Cardiac muscle cell (in vitro differentiated cells and primary cell): Measurements from ENCODE around the gene PRAMEF12. TPM values are rescaled to one million over a fixed set of nuclear protein-coding genes. Genes with fewer than 3 reads are reported as not detected.
"Not testable (repeated sequence)": the region's sequence is repeated elsewhere in the genome, so short reads cannot be mapped to it uniquely, and the experiment has no call there.

Experiments used
- DNase-seq, 2 donors: peaks; one replicate each; pipeline versions ENCODE4 v3.0.0 to v3.0.0-alpha.2; 2010 to 2017; ENCODE audit warnings: low read depth in 1 of 2, low spot score in 1 of 2
- H3K27ac ChIP-seq: fragments of 200-600 bp; sonication (generic); 2 replicates; pipeline ENCODE4 v1.5.1; 2016
- H3K27me3 ChIP-seq: fragments of 200-600 bp; sonication (generic); 2 replicates; pipeline ENCODE4 v1.6.0; 2016; ENCODE audit warnings: control low read depth
- H3K36me3 ChIP-seq: fragments of 200-600 bp; sonication (generic); 2 replicates; pipeline ENCODE4 v1.5.1; 2016; ENCODE audit warnings: control low read depth
- H3K4me1 ChIP-seq: fragments of 200-600 bp; sonication (generic); 2 replicates; pipeline ENCODE4 v1.8.1; 2017; ENCODE audit warnings: low read depth, mild to moderate bottlenecking, mixed run types
- H3K4me3 ChIP-seq: fragments of 200-600 bp; sonication (generic); 2 replicates; pipeline ENCODE4 v1.5.1; 2016; ENCODE audit warnings: mild to moderate bottlenecking
- H3K9me3 ChIP-seq: fragments of 200-600 bp; sonication (generic); 2 replicates; pipeline ENCODE4 v1.5.1; 2017; ENCODE audit warnings: low read depth, mild to moderate bottlenecking, control low read depth
- polyA plus RNA-seq: library from polyadenylated mRNA; unstranded; fragments of >200 nt; fragmentation: Nextera tagmentation; extraction: Ambion mirVana; gene quantifications from 2 replicates; pipeline ENCODE4 v1.2.1, GENCODE V29; 2016
- total RNA-seq: library from RNA; depleted of rRNA; stranded (reverse); fragments of >200 nt; gene quantifications from 2 replicates; pipeline ENCODE4 v1.2.3, GENCODE V29; 2016
- TF ChIP-seq, protein P1 (sequence below): IDR thresholded peaks from 2 replicates; pipeline ENCODE4 v1.5.1; 2012; ENCODE audit warnings: low read depth, mild to moderate bottlenecking, low read length

Gene PRAMEF12
- total and polyA plus RNA-seq, 2 experiments from 2014 or later = not detected

DNA sequence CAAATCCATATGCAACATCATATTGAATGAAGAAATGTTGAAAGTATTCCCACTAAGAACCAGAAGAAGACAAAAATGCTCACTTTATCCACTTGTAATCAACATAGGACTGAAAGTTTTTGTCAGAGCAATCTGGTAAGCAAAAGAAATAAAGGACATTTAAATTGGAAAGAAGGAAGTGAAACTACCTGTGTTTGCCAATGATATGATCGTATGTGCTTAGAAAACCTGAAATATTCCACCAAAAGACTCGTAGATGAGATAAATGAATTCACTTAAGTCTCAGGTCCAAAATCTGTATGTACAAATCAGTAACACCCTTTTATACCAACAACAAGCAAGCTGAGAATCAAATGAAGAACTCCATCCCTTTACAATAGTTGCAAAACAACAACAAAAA lies 26.2 kb downstream of the PRAMEF12 start:
- H3K4me3 ChIP-seq = no peak overlapping the region
- H3K9me3 ChIP-seq = no peaks in the 10 kb centered on the region
- TF ChIP-seq, protein P1, sequence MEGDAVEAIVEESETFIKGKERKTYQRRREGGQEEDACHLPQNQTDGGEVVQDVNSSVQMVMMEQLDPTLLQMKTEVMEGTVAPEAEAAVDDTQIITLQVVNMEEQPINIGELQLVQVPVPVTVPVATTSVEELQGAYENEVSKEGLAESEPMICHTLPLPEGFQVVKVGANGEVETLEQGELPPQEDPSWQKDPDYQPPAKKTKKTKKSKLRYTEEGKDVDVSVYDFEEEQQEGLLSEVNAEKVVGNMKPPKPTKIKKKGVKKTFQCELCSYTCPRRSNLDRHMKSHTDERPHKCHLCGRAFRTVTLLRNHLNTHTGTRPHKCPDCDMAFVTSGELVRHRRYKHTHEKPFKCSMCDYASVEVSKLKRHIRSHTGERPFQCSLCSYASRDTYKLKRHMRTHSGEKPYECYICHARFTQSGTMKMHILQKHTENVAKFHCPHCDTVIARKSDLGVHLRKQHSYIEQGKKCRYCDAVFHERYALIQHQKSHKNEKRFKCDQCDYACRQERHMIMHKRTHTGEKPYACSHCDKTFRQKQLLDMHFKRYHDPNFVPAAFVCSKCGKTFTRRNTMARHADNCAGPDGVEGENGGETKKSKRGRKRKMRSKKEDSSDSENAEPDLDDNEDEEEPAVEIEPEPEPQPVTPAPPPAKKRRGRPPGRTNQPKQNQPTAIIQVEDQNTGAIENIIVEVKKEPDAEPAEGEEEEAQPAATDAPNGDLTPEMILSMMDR = no peak
- no peaks in the 10 kb centered on the region for H3K36me3 ChIP-seq
- DNase-seq = no peak
- no peak overlapping the region for H3K27ac ChIP-seq
- no peaks in the 10 kb centered on the region for H3K4me1 ChIP-seq
- no peaks in the 10 kb centered on the region for H3K27me3 ChIP-seq

DNA sequence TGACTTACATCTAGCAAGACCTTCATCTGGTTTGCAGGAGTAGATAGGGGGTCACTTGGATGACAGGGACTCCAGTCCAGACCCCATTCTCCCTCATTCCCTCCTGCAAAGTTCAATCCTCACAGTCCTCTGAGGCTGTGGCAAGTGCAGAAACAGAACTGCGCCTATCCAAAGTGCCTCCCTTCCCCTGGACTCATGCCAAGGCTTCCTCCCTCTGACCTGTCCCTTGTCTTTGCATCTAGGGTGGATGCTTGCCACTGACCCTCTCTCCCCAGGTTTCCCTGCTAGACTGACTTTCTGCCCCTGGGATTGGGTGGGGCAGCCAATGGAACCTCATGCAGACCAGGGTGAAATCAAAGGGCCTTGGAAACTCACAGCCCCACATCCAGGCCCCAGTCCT lies 36.4 kb downstream of the PRAMEF12 start:
- no peaks in the 10 kb centered on the region for H3K27me3 ChIP-seq
- no peak overlapping the region for H3K4me3 ChIP-seq
- no peak overlapping the region for H3K27ac ChIP-seq
- H3K9me3 ChIP-seq = no peaks in the 10 kb centered on the region
- DNase-seq = no peak
- H3K36me3 ChIP-seq = no peaks in the 10 kb centered on the region
- no peaks in the 10 kb centered on the region for H3K4me1 ChIP-seq
- TF ChIP-seq, protein P1 = no peak

DNA sequence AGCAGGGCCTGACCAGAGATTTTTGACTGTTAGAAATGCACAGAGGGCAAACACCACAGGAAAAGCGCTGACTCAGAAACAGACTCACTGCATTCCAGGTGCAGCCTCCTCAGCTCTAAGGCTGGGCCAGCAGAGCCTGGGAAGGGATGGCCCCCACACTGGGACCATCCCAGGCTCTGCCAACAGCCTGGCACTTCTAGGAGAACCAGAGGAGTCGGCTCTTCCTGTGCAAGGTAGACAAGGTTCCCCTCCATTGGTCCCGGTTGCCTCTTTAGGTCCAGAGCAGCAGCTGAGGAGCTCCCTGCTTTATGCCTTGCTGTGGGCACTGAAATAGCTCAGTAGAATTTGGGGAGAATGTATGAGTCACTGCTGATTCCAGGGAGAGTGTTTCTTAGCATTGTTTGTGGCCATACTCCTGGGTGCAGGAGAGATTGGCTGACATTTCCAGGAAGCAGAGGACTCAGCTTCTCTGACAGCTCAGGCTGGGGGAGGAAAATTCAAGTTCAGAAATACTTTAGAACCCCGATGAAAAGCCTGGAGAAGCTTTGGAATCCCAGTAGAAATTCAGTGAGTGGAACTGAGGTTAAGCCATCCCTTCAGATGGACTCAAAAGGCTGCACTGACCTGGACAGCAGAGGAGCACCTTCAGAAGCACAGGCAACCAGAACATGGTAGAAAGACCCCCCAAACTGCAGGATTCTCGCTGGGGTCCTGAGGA lies 37.3 kb downstream of the PRAMEF12 start:
- H3K4me3 ChIP-seq = no peak overlapping the region
- H3K36me3 ChIP-seq = no peaks in the 10 kb centered on the region
- peak in 1 of 2 donors; percentile 47 for DNase-seq
- no peak overlapping the region for H3K27ac ChIP-seq
- TF ChIP-seq, protein P1 = no peak
- no peaks in the 10 kb centered on the region for H3K4me1 ChIP-seq
- no peaks in the 10 kb centered on the region for H3K9me3 ChIP-seq
- H3K27me3 ChIP-seq = no peaks in the 10 kb centered on the region

DNA sequence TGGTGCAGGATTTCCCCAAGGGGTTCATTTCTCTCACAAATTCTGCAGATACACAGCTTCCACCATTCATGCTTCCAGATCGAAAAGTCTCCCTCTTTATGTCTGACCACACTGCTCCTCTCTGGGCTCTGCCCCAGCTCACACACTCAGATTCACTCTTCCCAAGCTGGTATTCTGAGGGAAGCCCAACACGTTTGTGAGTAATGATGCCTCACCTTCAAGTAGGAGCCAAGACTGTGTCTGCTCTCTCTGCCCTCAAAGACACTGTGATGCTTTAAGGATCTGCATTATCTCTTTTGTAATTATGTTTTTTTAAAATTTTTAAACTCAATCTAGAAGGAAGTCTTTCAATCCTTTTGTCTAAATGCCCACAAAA lies 37.9 kb downstream of the PRAMEF12 start:
- TF ChIP-seq, protein P1 = no peak
- no peaks in the 10 kb centered on the region for H3K4me1 ChIP-seq
- H3K27me3 ChIP-seq = no peaks in the 10 kb centered on the region
- H3K36me3 ChIP-seq = no peaks in the 10 kb centered on the region
- DNase-seq = no peak
- H3K4me3 ChIP-seq = no peak overlapping the region
- H3K9me3 ChIP-seq = no peaks in the 10 kb centered on the region
- no peak overlapping the region for H3K27ac ChIP-seq

DNA sequence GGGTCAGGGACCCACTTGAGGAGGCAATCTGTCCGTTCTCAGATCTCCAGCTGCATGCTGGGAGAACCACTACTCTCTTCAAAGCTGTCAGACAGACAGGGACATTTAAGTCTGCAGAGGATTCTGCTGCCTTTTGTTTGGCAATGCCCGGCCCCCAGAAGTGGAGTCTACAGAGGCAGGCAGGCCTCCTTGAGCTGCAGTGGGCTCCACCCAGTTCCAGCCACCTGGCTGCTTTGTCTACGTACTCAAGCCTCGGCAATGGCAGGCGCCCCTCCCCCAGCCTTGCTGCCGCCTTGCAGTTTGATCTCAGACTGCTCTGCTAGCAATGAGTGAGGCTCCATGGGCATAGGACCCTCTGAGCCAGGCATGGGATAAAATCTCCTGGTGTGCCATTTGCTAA lies 45.5 kb downstream of the PRAMEF12 start:
- not testable (repeated sequence) for H3K9me3 ChIP-seq, H3K27me3 ChIP-seq, H3K4me1 ChIP-seq, DNase-seq, H3K4me3 ChIP-seq, H3K27ac ChIP-seq, H3K36me3 ChIP-seq

Other genes starting within 250 kb of the PRAMEF12 start
- 12.5 and 19.5 TPM in 2 replicates for gene DHRS3, start 155.5 kb upstream of the PRAMEF12 start, total RNA-seq
- 9.9 and 15.3 TPM in 2 replicates for gene DHRS3, start 155.5 kb upstream of the PRAMEF12 start, polyA plus RNA-seq
- not detected in 2 replicates for gene AADACL4, start 129.7 kb upstream of the PRAMEF12 start, total RNA-seq
- not detected in 2 replicates for gene AADACL4, start 129.7 kb upstream of the PRAMEF12 start, polyA plus RNA-seq
- gene AADACL3, start 57.6 kb upstream of the PRAMEF12 start, total RNA-seq = not detected in 2 replicates
- gene AADACL3, start 57.6 kb upstream of the PRAMEF12 start, polyA plus RNA-seq = not detected in 2 replicates
- gene CFAP107, start 27.5 kb upstream of the PRAMEF12 start, total RNA-seq = not detected in 2 replicates
- gene CFAP107, start 27.5 kb upstream of the PRAMEF12 start, polyA plus RNA-seq = not detected in 2 replicates
- gene PRAMEF1, start 17.7 kb downstream of the PRAMEF12 start, total RNA-seq = not detected in 2 replicates
- gene PRAMEF1, start 17.7 kb downstream of the PRAMEF12 start, polyA plus RNA-seq = not detected in 2 replicates
- not detected in 2 replicates for gene PRAMEF11, start 57.7 kb downstream of the PRAMEF12 start, total RNA-seq
- gene PRAMEF11, start 57.7 kb downstream of the PRAMEF12 start, polyA plus RNA-seq = not detected in 2 replicates
- not detected in 2 replicates for gene HNRNPCL1, start 75.0 kb downstream of the PRAMEF12 start, total RNA-seq
- gene HNRNPCL1, start 75.0 kb downstream of the PRAMEF12 start, polyA plus RNA-seq = not detected in 2 replicates
- not detected in 2 replicates for gene PRAMEF2, start 83.3 kb downstream of the PRAMEF12 start, total RNA-seq
- gene PRAMEF2, start 83.3 kb downstream of the PRAMEF12 start, polyA plus RNA-seq = not detected in 2 replicates
- gene PRAMEF4, start 112.5 kb downstream of the PRAMEF12 start, total RNA-seq = not detected in 2 replicates
- not detected in 2 replicates for gene PRAMEF4, start 112.5 kb downstream of the PRAMEF12 start, polyA plus RNA-seq
- not detected in 2 replicates for gene PRAMEF10, start 124.5 kb downstream of the PRAMEF12 start, total RNA-seq
- gene PRAMEF10, start 124.5 kb downstream of the PRAMEF12 start, polyA plus RNA-seq = not detected in 2 replicates
- not detected in 2 replicates for gene PRAMEF7, start 142.9 kb downstream of the PRAMEF12 start, total RNA-seq
- not detected in 2 replicates for gene PRAMEF7, start 142.9 kb downstream of the PRAMEF12 start, polyA plus RNA-seq
- gene PRAMEF6, start 173.8 kb downstream of the PRAMEF12 start, total RNA-seq = not detected in 2 replicates
- not detected in 2 replicates for gene PRAMEF6, start 173.8 kb downstream of the PRAMEF12 start, polyA plus RNA-seq